Central memory CD8-positive, alpha-beta T cell (primary cell): ENCODE measurements around the gene DCAF12L1.

Source experiments
- ATAC-seq: fragments of 150-1000 bp; cut with Tn5 transposase; replicated peaks from 2 replicates; pipeline ENCODE4 v1.10.0; 2022; ENCODE audit warnings: mild to moderate bottlenecking, moderate FRiP score, moderate number of reproducible peaks; ENCODE audit not compliant: poor library complexity, severe bottlenecking; ENCODE audit errors: extremely low read depth
- DNase-seq, 2 donors: peaks; one replicate each; pipeline ENCODE4 v3.0.0; 2021; ENCODE audit warnings: low spot score in 2 of 2
- H3K27ac Mint-ChIP-seq: one replicate; pipeline ENCODE4 v1.8.0; 2022; ENCODE audit warnings: low read depth, mild to moderate bottlenecking, moderate library complexity, mixed read lengths
- H3K27me3 Mint-ChIP-seq: one replicate; pipeline ENCODE4 v1.8.0; 2022; ENCODE audit warnings: mixed read lengths
- H3K36me3 Mint-ChIP-seq: one replicate; pipeline ENCODE4 v1.8.0; 2022; ENCODE audit warnings: mild to moderate bottlenecking, moderate library complexity, mixed read lengths; ENCODE audit not compliant: insufficient read depth
- H3K4me1 Mint-ChIP-seq: one replicate; pipeline ENCODE4 v1.8.0; 2022; ENCODE audit warnings: mixed read lengths
- H3K4me3 Mint-ChIP-seq: one replicate; pipeline ENCODE4 v1.8.0; 2022; ENCODE audit warnings: mild to moderate bottlenecking, moderate library complexity, mixed read lengths
- H3K9me3 Mint-ChIP-seq: one replicate; pipeline ENCODE4 v1.8.0; 2022; ENCODE audit warnings: mixed read lengths

DCAF12L1 gene

GRCh38 chrX:126552313-126553022 lies at the start of gene DCAF12L1:
Gene DCAF12L1 (minus strand): TSS chrX:126552814. CDS start chrX:126552608, 206 bp downstream.
- no peak within 1 kb of the TSS for H3K4me3 Mint-ChIP-seq
- H3K4me1 Mint-ChIP-seq: no peaks in the 10 kb centered on the region
- DNase-seq: no peak
- H3K9me3 Mint-ChIP-seq: peaks cover 12% of the 10 kb centered on the region
- H3K36me3 Mint-ChIP-seq: no peaks in the 10 kb centered on the region
- no peak within 1 kb of the TSS for H3K27ac Mint-ChIP-seq
- H3K27me3 Mint-ChIP-seq: no peaks in the 10 kb centered on the region
- ATAC-seq: no peak

- H3K36me3 Mint-ChIP-seq: no peaks in the 10 kb centered on the region
- no peak for ATAC-seq
- no peaks in the 10 kb centered on the region for H3K27me3 Mint-ChIP-seq
- peaks cover 7% of the 10 kb centered on the region for H3K9me3 Mint-ChIP-seq
- no peak overlapping the region for H3K27ac Mint-ChIP-seq
- H3K4me3 Mint-ChIP-seq: no peak overlapping the region
- DNase-seq: no peak
- H3K4me1 Mint-ChIP-seq: no peaks in the 10 kb centered on the region
Measured at GRCh38 chrX:126580877-126581276, 28.3 kb upstream of the DCAF12L1 start.

GRCh38 chrX:126575911-126576310 lies 23.3 kb upstream of the DCAF12L1 start:
- Mint-ChIP-seq H3K27me3 (no peaks in the 10 kb centered on the region), H3K36me3 (no peaks in the 10 kb centered on the region), H3K4me3 (no peak overlapping the region), H3K27ac (no peak overlapping the region), H3K4me1 (no peaks in the 10 kb centered on the region), H3K9me3 (no peaks in the 10 kb centered on the region)
- DNase-seq: no peak
- ATAC-seq: no peak

DNA sequence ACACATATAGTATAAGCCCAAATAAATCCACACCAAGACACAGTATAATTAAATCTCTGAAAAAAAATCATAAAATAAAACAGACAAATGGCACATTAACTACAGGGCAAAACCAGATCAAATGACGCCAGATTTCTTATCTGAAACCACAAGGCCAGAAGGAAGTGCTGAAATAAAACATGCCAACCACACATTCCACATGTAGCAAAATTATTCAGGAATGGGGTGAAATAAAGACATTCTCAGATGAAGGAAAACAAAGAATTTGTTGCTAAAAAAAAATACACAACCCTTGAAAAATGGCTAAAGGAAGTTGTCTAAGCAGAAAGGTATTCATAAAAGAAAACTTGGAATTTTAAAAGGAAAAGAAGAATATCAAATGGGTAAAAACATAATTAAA lies 4.5 kb upstream of the DCAF12L1 start:
- DNase-seq (no peak), ATAC-seq (no peak)
- Mint-ChIP-seq H3K4me3 (no peak overlapping the region), H3K27me3 (no peaks in the 10 kb centered on the region), H3K4me1 (no peaks in the 10 kb centered on the region), H3K36me3 (no peaks in the 10 kb centered on the region), H3K27ac (no peak overlapping the region), H3K9me3 (peaks cover 17% of the 10 kb centered on the region)

GRCh38 chrX:126551725-126552312 lies 795 bp downstream of the DCAF12L1 start:
- H3K36me3 Mint-ChIP-seq: no peaks in the 10 kb centered on the region
- DNase-seq (no peak), ATAC-seq (no peak)
- H3K4me1 Mint-ChIP-seq: no peaks in the 10 kb centered on the region
- peaks cover 11% of the 10 kb centered on the region for H3K9me3 Mint-ChIP-seq
- H3K27ac Mint-ChIP-seq: no peak overlapping the region
- no peak overlapping the region for H3K4me3 Mint-ChIP-seq
- no peaks in the 10 kb centered on the region for H3K27me3 Mint-ChIP-seq

- no peak for DNase-seq
- no peak for ATAC-seq
- Mint-ChIP-seq H3K4me1 (no peaks in the 10 kb centered on the region), H3K27ac (no peak overlapping the region), H3K4me3 (no peak overlapping the region), H3K36me3 (no peaks in the 10 kb centered on the region), H3K9me3 (peaks cover 11% of the 10 kb centered on the region), H3K27me3 (no peaks in the 10 kb centered on the region)
Measured at GRCh38 chrX:126551306-126551705, 1.3 kb downstream of the DCAF12L1 start.

DNA sequence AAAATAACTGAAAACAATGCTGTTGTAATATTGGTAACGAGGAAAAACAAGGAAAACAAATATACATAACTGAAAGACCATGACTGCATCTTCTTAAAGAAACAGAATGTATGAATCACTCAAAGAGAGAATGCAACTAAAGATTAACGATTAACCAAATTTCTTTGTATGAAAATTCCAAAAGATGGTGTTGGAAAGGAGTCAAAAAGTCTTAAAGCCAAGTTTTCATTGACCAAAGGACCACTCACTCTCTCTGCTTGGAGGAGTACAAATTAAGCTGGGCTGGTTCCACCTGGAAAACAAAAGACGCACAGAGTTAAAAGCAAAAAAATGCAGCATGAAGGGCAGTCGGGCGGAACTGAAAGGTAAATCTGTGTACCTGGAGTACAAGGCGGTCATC lies 1.8 kb downstream of the DCAF12L1 start:
- Mint-ChIP-seq H3K27ac (no peak overlapping the region), H3K9me3 (peaks cover 11% of the 10 kb centered on the region), H3K4me1 (no peaks in the 10 kb centered on the region), H3K36me3 (no peaks in the 10 kb centered on the region), H3K4me3 (no peak overlapping the region), H3K27me3 (no peaks in the 10 kb centered on the region)
- DNase-seq: no peak
- ATAC-seq: no peak

- no peaks in the 10 kb centered on the region for H3K36me3 Mint-ChIP-seq
- H3K4me1 Mint-ChIP-seq: no peaks in the 10 kb centered on the region
- no peak overlapping the region for H3K4me3 Mint-ChIP-seq
- H3K27ac Mint-ChIP-seq: no peak overlapping the region
- no peaks in the 10 kb centered on the region for H3K27me3 Mint-ChIP-seq
- ATAC-seq: no peak
- peaks cover 8% of the 10 kb centered on the region for H3K9me3 Mint-ChIP-seq
- DNase-seq: no peak
Measured at GRCh38 chrX:126509923-126510322, 42.7 kb downstream of the DCAF12L1 start.
